SJCRH30 (cell line): ENCODE data around the gene SPATA46. TPM values are rescaled to one million over a fixed set of nuclear protein-coding genes. Genes with fewer than 3 reads are reported as not detected.

Experiments
- DNase-seq, 2 experiments: peaks; one replicate each; pipeline ENCODE4 v3.0.0-alpha.2; 2015 to 2020
- H3K27ac ChIP-seq: fragments of 250-450 bp; sonication (Bioruptor Pico); 2 replicates; pipeline ENCODE4 v1.5.1; 2020; ENCODE audit warnings: mild to moderate bottlenecking, moderate library complexity
- H3K27me3 ChIP-seq: fragments of 250-450 bp; sonication (Bioruptor Pico); 2 replicates; pipeline ENCODE4 v1.5.1; 2020; ENCODE audit warnings: mild to moderate bottlenecking, moderate library complexity
- H3K36me3 ChIP-seq: fragments of 250-450 bp; sonication (Bioruptor Pico); 2 replicates; pipeline ENCODE4 v1.5.1; 2020; ENCODE audit warnings: mild to moderate bottlenecking, moderate library complexity
- H3K4me1 ChIP-seq: fragments of 250-450 bp; sonication (Bioruptor Pico); 2 replicates; pipeline ENCODE4 v1.5.1; 2020; ENCODE audit warnings: mild to moderate bottlenecking, moderate library complexity
- H3K4me3 ChIP-seq: fragments of 250-450 bp; sonication (Bioruptor Pico); 2 replicates; pipeline ENCODE4 v1.5.1; 2020; ENCODE audit warnings: mild to moderate bottlenecking, moderate library complexity
- H3K9me3 ChIP-seq: fragments of 250-450 bp; sonication (Bioruptor Pico); replicated peaks from 2 replicates; pipeline ENCODE4 v1.5.1; 2020; ENCODE audit warnings: mild to moderate bottlenecking, moderate library complexity
- total RNA-seq: library from RNA; depleted of rRNA; stranded (reverse); fragments of >200 nt; shearing (Covaris generic); gene quantifications from 2 replicates; pipeline ENCODE4 v1.2.3, GENCODE V29; 2014

SPATA46 gene
- total RNA-seq, 1 experiment from 2014 or later: not detected

DNA sequence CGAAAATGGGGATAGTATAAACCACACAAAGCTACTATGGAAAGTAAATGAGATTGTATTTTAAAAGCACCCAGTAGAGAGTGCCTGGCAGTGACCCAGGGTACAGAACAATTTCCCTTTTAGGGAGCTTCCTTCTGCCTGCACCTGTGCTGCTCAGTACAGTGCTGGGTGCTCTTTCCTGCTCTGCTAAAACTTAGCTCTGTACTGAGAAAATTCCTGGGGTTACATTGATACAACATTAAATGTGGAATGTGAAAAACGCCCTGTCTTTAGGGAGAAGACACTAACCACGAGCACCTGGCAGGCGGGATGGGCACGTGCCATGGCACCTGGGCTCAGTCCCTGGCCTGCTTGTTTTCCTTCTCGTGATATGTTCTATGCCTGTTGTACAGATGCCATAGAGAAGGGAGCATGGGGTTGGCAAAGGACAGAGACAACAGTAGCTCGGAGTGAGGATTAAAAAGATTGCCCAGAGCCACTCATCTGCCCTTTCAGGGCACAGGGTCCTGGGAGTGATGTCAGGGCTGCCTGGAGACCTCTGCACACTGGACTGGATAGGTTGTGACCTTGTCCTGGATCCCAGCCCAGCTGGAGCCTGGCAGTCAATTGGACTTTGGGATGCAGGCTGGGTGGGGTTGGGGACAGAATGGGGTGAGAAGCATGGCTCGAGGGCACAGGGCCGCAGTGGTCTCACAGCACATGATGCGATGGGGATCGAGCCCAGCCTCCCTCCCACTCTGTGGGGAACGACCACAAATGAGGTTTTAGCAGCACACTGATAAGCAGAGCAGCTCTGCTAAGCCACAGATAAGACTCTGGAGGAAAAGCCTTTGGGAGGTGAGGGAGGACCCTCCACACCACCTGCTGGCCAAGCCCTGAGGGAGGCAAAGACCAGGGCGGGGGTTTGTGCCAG is 4.2 kb downstream of the SPATA46 start:
- DNase-seq: no peak
- Histone ChIP-seq H3K36me3 (no peaks in the 10 kb centered on the region), H3K9me3 (no peaks in the 10 kb centered on the region), H3K27me3 (no peaks in the 10 kb centered on the region), H3K4me3 (no peak overlapping the region), H3K4me1 (peaks cover 19% of the 10 kb centered on the region), H3K27ac (no peak overlapping the region)

DNA sequence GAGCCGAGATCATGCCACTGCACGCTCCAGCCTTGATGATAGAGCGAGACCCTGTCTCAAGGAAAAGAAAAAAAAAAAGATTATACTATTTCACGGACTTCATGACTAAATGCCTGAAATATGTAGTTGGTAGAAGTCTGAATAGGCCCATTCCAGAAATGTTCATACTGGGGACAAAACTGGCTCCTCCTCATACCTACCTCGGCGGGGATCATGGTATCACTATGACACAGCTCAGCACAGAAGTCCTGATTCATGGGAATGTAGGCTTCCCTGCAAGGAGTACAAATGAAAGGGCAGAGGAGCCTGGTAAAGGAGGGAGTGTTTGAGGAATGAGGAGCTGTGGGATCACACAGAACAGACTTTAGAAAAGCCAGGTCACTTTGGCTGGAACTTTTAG is 5.0 kb downstream of the SPATA46 start:
- Histone ChIP-seq H3K9me3 (no peaks in the 10 kb centered on the region), H3K27ac (no peak overlapping the region), H3K4me3 (no peak overlapping the region), H3K36me3 (no peaks in the 10 kb centered on the region), H3K27me3 (no peaks in the 10 kb centered on the region), H3K4me1 (peaks cover 19% of the 10 kb centered on the region)
- DNase-seq: no peak

DNA sequence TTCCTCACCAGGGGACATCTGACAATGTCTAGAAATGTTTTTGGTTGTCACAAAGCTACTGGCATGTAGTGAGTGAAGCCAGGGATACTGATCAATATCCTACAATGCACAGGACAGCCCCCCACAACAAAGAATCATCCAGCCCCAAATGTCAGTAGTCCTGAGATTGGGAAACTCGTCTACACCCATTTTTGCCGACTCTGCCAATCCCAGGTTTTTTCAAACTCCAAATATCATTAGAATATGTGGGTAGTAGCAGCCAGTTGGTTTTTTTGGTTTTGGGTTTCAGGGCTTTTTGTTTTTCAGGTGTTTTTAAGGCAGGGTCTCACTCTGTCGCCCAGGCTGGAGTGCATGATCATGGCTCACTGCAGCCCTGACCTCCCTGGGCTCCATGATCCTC is 5.9 kb downstream of the SPATA46 start:
- Histone ChIP-seq H3K27me3 (no peaks in the 10 kb centered on the region), H3K9me3 (no peaks in the 10 kb centered on the region), H3K27ac (no peak overlapping the region), H3K36me3 (no peaks in the 10 kb centered on the region), H3K4me3 (no peak overlapping the region), H3K4me1 (peaks cover 19% of the 10 kb centered on the region)
- DNase-seq: no peak

DNA sequence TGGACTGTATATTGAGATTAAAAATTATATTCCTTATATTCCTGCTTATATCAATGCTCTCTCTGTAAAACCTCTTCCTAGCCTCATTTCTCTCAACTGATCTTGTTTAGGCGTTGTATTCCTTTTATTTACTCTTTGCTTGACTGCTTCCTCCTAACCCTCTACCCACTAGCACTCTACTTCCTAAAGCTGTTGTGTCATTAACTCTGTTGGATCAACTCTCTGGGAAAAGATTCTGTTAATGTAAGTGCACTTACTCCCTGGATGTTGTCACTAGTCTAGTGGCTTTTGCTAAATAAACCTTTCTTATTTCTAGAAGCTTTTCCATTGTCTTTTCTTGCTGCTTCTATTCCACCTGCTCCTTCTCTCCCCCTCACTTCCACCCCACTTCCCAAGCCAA is 6.5 kb downstream of the SPATA46 start:
- peaks cover 19% of the 10 kb centered on the region for H3K4me1 ChIP-seq
- H3K4me3 ChIP-seq: no peak overlapping the region
- H3K27ac ChIP-seq: no peak overlapping the region
- no peaks in the 10 kb centered on the region for H3K27me3 ChIP-seq
- no peaks in the 10 kb centered on the region for H3K36me3 ChIP-seq
- no peaks in the 10 kb centered on the region for H3K9me3 ChIP-seq
- no peak for DNase-seq

DNA sequence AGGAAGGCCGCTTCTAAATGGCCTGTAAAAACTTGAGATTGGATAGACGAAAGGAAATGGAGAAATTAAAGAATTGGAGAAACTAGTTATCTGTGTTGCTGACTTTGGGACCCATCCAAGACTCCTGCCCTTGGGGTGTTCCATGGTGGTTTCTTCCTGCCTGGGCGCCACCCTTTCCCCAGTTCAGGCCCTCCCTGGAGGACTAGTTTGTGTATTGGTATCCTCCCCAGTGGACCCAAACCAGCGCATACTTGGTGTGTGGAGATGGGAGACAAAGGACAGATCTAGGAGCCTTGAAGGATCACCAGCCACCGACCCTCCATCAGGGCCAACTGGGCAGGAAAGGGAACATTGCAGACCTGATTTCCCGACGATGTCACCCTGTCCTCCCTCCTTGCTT is 7.1 kb downstream of the SPATA46 start:
- Histone ChIP-seq H3K9me3 (no peaks in the 10 kb centered on the region), H3K4me3 (no peak overlapping the region), H3K27ac (no peak overlapping the region), H3K4me1 (peaks cover 19% of the 10 kb centered on the region), H3K36me3 (no peaks in the 10 kb centered on the region), H3K27me3 (no peaks in the 10 kb centered on the region)
- no peak for DNase-seq

DNA sequence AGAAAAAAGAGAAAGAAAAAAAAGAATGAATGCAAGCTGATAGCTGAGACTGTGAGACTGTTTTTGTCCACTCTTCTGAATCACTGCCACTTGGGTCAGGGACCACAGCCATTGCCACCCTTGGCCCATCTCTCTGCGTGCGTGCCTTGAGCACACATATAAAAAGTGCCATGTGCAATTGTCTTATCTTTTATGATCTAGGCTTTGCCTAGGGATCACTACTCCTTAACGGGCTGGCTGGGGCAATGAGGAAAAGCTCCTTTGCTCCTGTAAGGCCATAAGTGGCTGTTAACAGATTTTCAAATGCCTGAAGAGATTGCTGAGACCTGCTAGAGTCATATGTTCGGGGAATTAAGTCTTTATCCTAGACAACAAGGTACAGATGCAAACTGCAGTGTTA is 8.2 kb downstream of the SPATA46 start:
- no peaks in the 10 kb centered on the region for H3K27me3 ChIP-seq
- H3K36me3 ChIP-seq: no peaks in the 10 kb centered on the region
- DNase-seq: no peak
- no peaks in the 10 kb centered on the region for H3K9me3 ChIP-seq
- H3K4me3 ChIP-seq: no peak overlapping the region
- peaks cover 14% of the 10 kb centered on the region for H3K4me1 ChIP-seq
- no peak overlapping the region for H3K27ac ChIP-seq

DNA sequence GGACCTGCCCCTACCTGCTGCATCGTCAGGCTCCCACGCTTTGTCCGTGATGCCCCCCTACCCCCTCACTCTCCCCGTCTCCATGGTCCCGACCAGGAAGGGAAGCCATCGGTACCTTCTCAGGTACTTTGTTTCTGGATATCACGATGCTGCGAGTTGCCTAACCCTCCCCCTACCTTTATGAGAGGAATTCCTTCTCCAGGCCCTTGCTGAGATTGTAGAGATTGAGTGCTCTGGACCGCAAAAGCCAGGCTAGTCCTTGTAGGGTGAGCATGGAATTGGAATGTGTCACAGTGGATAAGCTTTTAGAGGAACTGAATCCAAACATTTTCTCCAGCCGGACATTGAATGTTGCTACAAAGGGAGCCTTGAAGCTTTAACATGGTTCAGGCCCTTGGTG is 8.9 kb downstream of the SPATA46 start:
- DNase-seq: no peak

DNA sequence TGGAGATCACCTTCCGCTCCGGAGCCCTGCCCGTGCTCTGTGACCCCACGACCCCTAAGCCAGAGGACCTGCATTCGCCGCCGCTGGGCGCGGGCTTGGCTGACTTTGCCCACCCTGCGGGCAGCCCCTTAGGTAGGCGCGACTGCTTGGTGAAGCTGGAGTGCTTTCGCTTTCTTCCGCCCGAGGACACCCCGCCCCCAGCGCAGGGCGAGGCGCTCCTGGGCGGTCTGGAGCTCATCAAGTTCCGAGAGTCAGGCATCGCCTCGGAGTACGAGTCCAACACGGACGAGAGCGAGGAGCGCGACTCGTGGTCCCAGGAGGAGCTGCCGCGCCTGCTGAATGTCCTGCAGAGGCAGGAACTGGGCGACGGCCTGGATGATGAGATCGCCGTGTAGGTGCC is 9.6 kb downstream of the SPATA46 start:
- no peak overlapping the region for H3K4me3 ChIP-seq
- no peaks in the 10 kb centered on the region for H3K9me3 ChIP-seq
- DNase-seq: no peak
- H3K4me1 ChIP-seq: peaks cover 8% of the 10 kb centered on the region
- no peaks in the 10 kb centered on the region for H3K27me3 ChIP-seq
- H3K36me3 ChIP-seq: no peaks in the 10 kb centered on the region
- no peak overlapping the region for H3K27ac ChIP-seq

More for the DNA sequence above, 8.9 kb downstream of the SPATA46 start:
- H3K27ac ChIP-seq: no peak overlapping the region
- H3K9me3 ChIP-seq: no peaks in the 10 kb centered on the region
- H3K36me3 ChIP-seq: no peaks in the 10 kb centered on the region
- no peaks in the 10 kb centered on the region for H3K27me3 ChIP-seq
- peaks cover 14% of the 10 kb centered on the region for H3K4me1 ChIP-seq
- no peak overlapping the region for H3K4me3 ChIP-seq

DNA sequence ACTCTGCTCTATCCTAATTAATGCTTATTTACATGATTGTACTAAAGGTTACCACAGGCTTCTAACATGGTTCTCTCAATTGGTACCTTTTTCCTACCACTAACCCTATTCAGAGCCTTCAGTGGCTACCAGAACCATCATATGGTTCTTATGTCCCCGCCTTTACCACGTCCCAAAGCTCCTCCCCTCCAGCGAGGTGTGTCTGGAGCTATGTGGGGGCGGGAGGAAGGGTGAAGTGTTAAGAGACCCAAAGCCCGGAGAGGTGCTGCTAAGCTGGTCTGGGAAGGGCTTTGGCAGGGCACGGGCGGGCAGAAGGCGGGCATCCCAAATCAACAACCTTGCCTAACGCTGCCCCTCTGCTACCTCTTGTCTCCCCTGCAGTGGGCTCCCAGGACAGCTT is 10.0 kb downstream of the SPATA46 start:
- H3K27me3 ChIP-seq: no peaks in the 10 kb centered on the region
- H3K4me1 ChIP-seq: peaks cover 4% of the 10 kb centered on the region; the same call in 1 of the 2 replicates
- no peak overlapping the region for H3K4me3 ChIP-seq
- H3K9me3 ChIP-seq: no peaks in the 10 kb centered on the region
- DNase-seq: no peak
- H3K27ac ChIP-seq: no peak overlapping the region
- no peaks in the 10 kb centered on the region for H3K36me3 ChIP-seq

DNA sequence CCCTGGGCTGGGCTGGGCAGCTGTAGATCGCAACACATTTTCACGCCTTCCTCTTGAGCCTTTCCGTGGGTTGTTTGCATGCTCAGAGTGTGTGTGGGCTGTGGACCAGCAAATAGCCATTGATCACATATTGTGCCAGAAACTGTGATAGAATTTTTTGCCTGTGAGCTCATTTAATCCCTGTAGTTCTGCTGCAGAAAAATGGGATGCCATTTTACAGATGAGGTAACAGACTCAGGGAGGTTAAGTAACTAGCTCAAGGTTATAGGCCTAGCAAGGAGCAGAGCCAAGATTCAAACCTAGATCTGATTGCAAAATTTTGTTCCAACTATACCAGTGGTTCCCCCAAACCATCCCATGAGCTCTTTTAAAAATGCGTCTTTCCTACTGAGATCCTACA is 10.5 kb downstream of the SPATA46 start:
- no peaks in the 10 kb centered on the region for H3K36me3 ChIP-seq
- no peaks in the 10 kb centered on the region for H3K27me3 ChIP-seq
- no peak overlapping the region for H3K4me3 ChIP-seq
- DNase-seq: no peak
- H3K9me3 ChIP-seq: no peaks in the 10 kb centered on the region
- H3K4me1 ChIP-seq: 0 out of 2 replicates have a peak, but pooled peaks cover 3% of the 10 kb centered on the region
- no peak overlapping the region for H3K27ac ChIP-seq

DNA sequence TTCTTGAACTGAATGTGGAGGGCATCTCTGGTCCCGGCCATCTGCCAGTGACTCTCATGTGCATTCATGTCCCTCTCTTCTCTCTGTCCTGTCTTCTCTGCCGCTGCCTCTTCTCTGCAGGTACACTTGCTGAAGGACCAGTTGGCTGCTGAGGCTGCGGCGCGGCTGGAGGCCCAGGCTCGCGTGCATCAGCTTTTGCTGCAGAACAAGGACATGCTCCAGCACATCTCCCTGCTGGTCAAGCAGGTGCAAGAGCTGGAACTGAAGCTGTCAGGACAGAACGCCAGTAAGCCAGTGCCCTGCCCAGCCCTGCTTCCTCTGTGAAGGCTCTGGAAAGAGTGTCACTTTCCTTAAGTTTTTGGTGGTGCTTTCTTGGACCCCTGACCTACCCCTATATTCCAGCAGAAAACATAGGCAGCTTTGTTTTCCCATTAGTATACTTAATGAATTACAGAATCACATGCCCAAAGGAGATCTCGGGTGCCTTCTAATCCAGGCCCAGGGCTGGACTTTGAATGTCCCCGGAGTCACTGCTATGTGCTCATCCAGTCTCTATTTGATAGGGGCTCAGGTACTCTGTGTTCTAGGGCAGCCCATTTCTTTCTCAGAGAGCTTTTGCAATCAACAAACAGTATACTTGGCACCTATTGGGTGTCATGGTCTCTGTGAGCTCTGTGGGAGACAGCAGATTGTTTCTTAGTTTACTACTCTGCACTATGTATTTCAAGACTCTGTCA is 11.2 kb downstream of the SPATA46 start:
- 0 out of 2 replicates have a peak, but pooled peaks cover 3% of the 10 kb centered on the region for H3K4me1 ChIP-seq
- H3K36me3 ChIP-seq: no peaks in the 10 kb centered on the region
- H3K27ac ChIP-seq: no peak overlapping the region
- H3K27me3 ChIP-seq: no peaks in the 10 kb centered on the region
- no peak overlapping the region for H3K4me3 ChIP-seq
- H3K9me3 ChIP-seq: no peaks in the 10 kb centered on the region
- DNase-seq: no peak

DNA sequence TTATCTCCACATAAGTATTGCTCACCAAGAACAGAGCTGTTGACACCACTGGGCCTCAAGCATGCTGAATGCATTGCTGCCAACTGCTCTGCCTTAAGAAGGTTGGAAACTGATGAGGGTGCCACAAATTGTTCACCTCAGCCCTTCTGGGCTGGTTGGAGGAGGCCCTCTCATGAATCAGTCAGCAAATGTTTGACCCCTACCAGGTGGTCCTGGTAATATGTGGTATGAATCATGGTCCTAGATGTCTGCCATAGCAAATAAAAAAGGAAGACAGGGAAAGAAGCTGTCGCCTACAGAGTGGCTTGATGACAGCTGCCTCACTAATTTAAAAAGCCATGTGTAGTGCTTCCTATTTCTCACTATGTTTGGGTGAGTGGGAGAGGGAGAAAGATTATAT is 12.2 kb downstream of the SPATA46 start:
- H3K9me3 ChIP-seq: no peaks in the 10 kb centered on the region
- DNase-seq: no peak
- no peak overlapping the region for H3K4me3 ChIP-seq
- no peaks in the 10 kb centered on the region for H3K36me3 ChIP-seq
- H3K27ac ChIP-seq: no peak overlapping the region
- H3K27me3 ChIP-seq: no peaks in the 10 kb centered on the region
- H3K4me1 ChIP-seq: 0 out of 2 replicates have a peak, but pooled peaks cover 3% of the 10 kb centered on the region

DNA sequence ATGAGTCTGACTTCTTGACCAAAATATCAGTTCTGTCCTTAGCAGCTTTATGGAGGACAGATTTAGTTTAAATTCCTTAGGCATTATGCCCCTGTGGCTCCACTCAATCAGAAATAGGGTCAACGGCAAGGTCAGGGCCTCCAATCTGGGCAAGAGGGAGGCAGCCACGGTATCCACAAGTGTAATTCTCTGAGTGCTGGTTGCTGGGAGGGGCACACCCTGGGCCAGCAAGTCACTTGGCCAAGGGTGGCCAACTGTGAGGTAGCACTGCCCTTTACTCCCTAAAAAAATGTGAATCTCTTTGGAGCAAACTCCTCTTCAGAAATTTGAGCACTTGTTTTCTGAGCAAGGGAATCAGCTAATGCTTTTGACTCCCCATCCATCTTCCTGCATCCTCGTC is 12.8 kb downstream of the SPATA46 start:
- DNase-seq: no peak
- H3K9me3 ChIP-seq: no peaks in the 10 kb centered on the region
- no peaks in the 10 kb centered on the region for H3K36me3 ChIP-seq
- 0 out of 2 replicates have a peak, but pooled peaks cover 3% of the 10 kb centered on the region for H3K4me1 ChIP-seq
- H3K4me3 ChIP-seq: no peak overlapping the region
- no peaks in the 10 kb centered on the region for H3K27me3 ChIP-seq
- no peak overlapping the region for H3K27ac ChIP-seq

DNA sequence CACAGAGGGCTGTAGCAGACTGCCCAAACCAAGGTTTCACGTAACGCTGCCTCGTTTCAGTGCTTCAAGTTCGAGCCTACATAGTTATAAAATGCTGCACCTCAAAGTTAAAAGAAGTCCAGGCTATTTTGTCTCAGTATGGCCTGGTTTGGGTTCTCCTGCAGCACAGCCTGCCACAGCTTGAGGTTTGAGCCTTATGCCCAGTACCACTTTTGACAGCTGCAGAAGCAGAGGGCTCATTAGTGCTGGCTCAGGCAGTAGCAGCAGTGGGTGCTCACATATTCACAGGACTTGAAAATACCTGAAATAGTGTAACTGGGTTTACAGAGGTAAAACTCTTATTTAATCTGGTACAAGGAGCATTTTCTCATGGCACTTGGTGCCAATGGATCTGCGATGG is 15.3 kb downstream of the SPATA46 start:
- no peak for DNase-seq
- no peaks in the 10 kb centered on the region for H3K27me3 ChIP-seq
- H3K4me1 ChIP-seq: 0 out of 2 replicates have a peak, but pooled peaks cover 3% of the 10 kb centered on the region

DNA sequence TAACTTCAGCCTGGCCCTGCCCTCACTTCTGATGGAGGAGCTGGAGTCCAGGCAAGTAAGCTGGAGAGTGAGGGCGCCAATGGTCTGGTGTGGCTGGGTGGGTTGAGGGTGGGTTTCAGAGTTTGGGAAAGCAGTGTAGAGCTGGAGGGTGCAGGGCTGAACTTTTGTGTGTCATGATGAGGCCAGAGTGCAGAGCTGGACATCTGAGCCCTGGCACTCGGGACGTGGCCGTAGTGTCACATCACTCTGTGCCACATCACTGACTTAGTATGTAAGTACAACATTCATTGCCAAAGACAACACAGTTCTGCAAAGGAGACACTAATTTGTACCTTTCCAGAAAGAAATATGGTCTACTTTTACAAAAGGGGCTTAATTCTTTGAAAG is 15.8 kb downstream of the SPATA46 start:
- Histone ChIP-seq H3K27ac (no peak overlapping the region), H3K9me3 (no peaks in the 10 kb centered on the region), H3K27me3 (no peaks in the 10 kb centered on the region), H3K4me1 (0 out of 2 replicates have a peak, but pooled peaks cover 3% of the 10 kb centered on the region), H3K36me3 (no peaks in the 10 kb centered on the region), H3K4me3 (no peak overlapping the region)
- no peak for DNase-seq

More for the DNA sequence above, 15.3 kb downstream of the SPATA46 start:
- Histone ChIP-seq H3K36me3 (no peaks in the 10 kb centered on the region), H3K27ac (no peak overlapping the region), H3K4me3 (no peak overlapping the region), H3K9me3 (no peaks in the 10 kb centered on the region)
